Frontal cortex (tissue), 4 donors: ENCODE data around the gene TAL1. TPM values are rescaled to one million over a fixed set of nuclear protein-coding genes. Genes with fewer than 3 reads are reported as not detected.

Experiments used
- DNase-seq, 2 donors: peaks; one replicate each; pipeline ENCODE4 v3.0.0; 2012; ENCODE audit warnings: low spot score in 2 of 2
- FAIRE-seq: peaks from 2 replicates; lab custom pipeline; 2012; peaks lifted over from hg19 to GRCh38; lab: Jason Lieb, UNC
- total RNA-seq: library from RNA; depleted of rRNA; stranded (reverse); fragments of >200 nt; gene quantifications from one replicate; pipeline ENCODE4 v1.2.3, GENCODE V29; 2014
- donor health status: control.
- donor health status: control.
- donor health status: control.

TAL1 gene
- total RNA-seq, 1 donor from 2014 or later, result 1.2 TPM

GRCh38 chr1:47230692-47231300 lies 1.2 kb downstream of the TAL1 start:
- DNase-seq, result no peak
- FAIRE-seq, result no peak

DNA sequence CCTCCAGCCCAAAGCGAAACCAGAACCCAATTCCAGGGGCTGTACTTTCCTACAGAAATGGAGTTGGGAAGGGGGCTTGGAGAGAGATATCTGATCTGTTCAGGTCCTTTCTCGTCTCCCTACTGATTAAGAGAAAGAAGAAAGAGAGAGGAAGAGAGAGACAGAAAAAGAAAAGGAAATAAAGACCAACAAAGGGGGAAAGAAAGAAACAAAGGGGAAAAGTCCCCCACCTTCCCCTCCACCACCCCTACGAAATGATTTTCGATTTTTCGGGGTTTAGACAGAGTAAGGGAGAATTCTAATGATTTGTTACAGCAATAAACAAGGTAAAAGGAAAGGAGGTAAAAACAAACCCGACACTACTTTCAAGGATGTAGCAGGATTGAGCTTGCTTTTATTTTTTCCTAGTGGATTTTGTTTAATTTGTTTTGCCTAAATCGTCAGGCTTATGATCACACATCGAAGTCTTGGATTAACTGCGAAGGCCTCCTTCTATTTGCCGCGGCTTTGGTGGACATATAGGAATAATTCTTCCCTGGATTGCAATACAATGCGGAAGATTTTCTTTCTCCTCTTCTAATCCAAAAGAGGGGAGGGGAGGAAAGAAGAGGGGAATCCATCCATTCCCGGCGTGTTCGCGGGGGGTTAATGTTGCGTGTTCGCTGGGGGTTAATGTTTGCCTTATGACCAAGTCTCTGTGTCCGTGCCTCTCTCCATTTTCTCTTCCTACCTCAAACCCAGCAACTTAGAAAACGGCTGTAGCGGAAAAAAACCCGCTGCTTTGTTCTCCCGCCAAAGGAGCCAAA lies 1.9 kb downstream of the TAL1 start:
- DNase-seq (no peak), FAIRE-seq (no peak)

GRCh38 chr1:47229031-47229885 lies 2.8 kb downstream of the TAL1 start:
- FAIRE-seq, result no peak
- no peak for DNase-seq

DNA sequence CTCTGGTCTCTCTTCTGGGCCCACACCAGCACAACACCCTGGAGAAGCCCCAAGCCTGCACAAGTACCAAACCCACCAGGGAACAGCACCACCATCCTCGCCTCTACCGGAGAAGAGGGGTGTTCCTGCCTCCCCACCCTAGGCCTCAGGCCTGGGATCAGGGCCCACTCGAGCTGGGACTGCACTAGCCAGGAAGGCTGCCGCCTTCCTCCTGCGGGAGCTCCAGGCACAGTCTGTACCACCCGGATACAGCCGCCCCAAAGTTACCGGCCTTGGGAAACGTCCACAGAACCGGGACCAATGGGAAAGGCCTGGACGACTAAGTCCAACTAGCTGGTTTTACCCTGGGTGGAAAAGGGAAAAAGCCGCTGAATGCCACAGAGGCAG lies 3.4 kb downstream of the TAL1 start:
- DNase-seq (no peak), FAIRE-seq (no peak)

GRCh38 chr1:47227341-47228232 lies 4.4 kb downstream of the TAL1 start:
- DNase-seq (no peak), FAIRE-seq (no peak)

DNA sequence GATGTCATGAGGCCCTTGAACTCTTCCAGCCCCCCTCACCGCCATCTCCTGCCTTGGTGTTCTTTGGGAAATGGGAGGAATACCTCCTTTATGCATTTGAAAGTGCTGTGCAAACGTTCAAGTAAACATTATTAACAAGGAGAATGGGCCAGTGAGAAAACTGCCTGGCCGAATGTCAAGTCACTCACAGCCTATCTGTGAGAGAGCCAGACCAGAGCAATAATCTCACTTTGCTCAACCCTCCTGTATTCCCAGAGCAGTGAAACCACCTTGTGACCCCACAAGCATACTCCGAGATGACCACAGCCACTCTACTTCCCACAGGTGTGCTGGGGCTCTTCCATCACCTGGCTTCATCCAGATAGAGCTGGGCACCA lies 5.2 kb downstream of the TAL1 start:
- FAIRE-seq, result no peak

DNA sequence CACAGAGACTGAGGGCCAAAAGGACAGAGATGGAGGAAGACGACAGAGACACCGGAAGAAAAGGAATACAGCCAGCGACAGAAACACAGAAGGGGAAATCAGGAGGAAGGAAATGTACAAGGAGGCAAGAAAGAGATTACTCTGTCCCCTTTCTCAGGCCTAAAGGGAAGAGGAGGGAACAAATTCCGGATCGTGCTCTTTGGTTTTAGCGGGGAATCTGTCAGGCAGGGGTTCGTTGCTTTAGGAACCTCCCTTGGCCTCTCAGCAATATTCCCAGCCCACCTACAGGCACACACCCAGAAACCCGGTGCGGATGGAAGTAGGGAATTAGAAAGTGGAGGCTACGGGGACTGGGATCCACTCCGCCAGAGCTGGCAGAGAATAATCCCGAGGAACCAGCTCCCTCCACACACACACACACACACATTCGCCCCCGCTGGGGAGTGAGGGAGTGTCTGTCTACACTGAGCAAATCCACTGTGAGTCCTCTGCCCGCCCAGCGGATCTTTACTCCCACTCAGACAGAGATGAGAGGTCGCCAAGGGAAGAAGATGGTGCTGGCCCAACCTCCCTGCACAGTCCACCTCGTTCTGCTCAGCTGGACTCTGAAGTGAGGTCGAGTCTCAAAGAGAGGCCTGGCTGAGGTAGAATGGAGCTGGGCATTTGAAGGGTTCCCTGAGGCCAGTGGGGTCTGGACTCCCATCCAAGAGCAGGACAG lies 5.7 kb downstream of the TAL1 start:
- no peak for DNase-seq
- no peak for FAIRE-seq

More for the DNA sequence above, 5.2 kb downstream of the TAL1 start:
- DNase-seq, result no peak

DNA sequence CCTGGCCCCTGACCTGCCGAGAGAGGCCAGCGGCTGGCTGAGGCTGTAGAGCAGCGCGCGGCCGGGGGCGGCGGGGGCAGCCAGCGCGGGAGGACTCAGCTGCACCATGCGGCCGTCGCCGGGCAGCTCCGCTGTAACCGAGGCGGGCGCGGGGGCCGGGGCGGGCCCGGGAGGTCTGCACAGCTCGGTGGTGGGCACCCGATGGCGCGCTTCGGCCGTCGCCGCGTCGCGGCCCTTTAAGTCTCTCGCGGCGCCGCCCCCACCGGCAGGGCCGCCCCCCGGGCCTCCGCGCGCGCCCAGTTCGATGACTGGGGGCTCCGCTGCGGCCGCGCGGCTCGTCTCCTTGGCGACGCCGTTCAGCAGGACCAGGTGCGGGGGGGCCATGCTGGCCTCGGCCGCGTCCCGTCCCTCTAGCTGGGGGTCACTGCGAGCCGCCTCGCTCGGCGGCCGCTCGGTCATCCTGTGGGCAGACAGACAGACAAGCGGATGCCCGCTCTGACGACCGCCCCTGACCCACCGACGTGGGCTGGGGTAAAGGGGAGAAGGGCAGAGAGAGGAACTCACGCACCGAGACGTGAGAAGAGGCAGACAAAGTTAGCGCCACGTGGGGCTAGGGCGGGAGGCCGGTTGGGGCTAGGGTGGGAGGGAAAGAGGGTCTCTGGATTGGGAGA lies 6.5 kb downstream of the TAL1 start:
- no peak for FAIRE-seq
- DNase-seq, result no peak

- DNase-seq (no peak), FAIRE-seq (no peak)
Measured at GRCh38 chr1:47224676-47225399, 7.2 kb downstream of the TAL1 start.

DNA sequence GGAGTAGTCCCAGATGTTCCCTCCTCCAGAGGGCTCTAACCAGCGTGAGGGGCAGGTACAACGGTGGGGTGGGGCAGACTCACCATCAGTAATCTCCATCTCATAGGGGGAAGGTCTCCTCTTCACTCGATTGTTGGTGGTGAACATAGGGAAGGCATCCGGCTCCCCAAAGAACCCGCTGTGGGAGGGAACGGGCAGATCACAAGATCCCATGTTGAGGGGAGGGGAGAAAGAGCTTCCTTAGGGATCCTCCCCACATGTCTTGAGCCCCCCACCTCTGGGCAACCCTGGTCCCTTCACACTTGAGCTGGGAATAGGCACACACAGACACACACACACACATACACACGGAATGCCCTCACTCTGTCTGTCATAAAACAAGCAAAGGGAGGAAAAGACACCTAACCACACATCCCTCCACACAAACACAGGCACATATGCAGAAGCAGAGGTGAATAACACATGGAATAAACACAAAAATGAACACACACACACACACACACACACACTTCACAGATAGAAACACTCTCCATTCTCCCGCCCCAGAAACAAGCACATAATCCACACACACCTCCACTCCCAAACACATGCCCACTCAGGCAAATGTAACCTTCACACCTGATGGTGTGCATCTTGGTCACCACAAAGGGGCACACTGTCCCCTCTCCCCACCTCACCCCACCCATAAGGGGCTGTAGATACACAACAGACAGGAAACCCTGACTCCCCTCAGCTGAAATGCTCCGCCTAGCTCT lies 7.9 kb downstream of the TAL1 start:
- no peak for DNase-seq
- no peak for FAIRE-seq

DNA sequence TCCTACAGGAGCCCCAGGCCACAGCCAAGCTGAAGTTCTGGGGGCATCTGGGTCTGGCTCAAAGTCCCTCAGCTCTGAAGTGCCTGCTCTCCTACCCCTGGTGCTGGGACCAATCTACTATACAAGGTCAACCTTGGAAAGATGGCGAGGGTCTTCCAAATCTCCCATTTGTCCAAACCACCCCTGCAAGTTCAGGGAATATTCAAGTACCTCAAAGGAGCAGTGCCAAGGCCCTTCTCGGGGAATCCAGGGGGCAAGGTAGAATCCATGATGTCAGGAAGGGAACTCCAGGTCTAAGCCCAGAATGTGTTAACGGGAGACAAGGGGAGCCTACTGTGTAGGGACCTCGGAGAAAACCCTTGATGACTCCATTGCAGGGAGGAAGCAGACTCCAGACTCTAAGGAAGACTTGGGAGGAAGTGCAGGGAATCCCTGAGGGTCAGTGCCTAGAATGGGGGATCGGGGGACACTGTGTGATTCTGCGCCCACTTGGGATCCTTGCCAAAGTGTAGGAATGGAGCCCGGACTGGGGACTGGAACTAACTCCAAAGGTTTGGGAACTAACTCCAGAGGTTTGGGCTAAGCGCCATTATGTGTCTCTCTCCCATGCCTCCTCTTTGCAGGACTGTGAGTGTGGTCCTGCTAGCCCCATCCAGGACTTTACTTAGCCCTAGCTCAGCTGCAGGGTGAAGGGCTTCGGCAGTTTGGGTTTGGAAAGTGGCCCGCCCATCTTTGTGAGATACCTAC lies 8.7 kb downstream of the TAL1 start:
- DNase-seq, result no peak
- FAIRE-seq, result no peak

DNA sequence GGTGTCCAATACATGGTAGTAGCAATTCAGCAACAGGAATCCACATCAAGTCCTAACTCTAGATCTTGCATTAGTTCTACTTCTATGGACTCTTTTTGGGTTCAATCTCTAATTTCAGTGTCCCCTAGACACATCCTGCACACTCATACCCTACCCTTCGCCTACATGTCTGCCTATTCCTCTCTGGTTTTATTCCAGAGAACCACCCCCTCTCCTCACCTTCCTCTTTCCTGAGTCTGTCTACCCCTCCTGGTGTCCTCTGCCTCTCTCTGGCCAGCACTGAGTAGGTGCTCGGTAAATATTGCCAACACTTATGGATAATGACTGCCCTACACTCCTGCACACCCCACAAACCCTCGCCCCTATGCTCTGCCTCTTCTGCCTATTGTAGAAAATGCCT lies 9.5 kb downstream of the TAL1 start:
- DNase-seq (no peak), FAIRE-seq (no peak)

DNA sequence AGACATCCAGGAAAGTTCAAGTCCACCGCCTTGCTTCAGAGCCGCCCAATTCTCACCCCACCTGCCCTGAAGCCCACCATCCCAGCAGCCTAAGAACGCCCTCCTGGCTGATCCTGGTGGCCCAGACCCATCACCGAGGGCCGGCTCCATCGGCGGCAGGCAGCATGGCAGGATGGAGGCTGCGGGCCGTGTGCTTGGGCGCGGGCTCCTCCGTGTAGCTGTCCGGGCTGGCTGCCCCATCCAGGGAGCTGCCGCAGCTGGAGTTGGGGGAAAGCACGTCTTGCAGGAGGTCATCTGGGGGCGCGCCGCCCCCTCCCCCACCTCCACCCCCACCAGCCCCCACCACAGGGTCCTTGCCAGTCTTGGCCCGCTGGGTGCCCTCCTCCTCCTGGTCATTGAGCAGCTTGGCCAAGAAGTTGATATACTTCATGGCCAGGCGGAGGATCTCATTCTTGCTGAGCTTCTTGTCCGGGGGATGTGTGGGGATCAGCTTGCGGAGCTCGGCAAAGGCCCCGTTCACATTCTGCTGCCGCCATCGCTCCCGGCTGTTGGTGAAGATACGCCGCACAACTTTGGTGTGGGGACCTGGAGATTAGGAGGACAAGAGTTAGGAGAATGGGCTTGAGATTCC lies 12.3 kb downstream of the TAL1 start:
- FAIRE-seq (no peak), DNase-seq (no peak)

DNA sequence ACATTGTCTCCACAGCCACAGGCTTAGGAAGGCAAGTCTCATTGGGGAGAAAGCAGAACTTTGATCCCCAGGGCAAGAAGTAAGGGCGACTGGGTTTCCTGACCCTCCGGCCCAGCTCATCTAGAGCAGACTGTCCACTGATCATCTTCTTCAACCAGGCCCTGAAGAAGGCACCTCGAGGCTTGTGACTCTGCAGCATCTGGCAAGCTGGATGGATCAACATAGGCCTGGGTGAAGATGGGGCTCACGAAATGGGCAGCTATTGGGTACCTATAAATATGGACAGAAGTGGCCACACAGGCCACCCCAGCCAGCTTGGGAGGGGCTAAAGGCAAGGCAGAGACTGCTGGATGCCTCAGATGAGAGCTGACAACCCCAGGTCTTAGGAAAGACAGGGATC lies 13.0 kb downstream of the TAL1 start:
- DNase-seq, result no peak

GRCh38 chr1:47216278-47217059 lies 15.6 kb downstream of the TAL1 start:
- DNase-seq (no peak), FAIRE-seq (no peak)

More for the DNA sequence above, 13.0 kb downstream of the TAL1 start:
- no peak for FAIRE-seq
